H1 (cell line): ENCODE results near the gene TRIM10. TPM values are rescaled to one million over a fixed set of nuclear protein-coding genes. Genes with fewer than 3 reads are reported as not detected.

Experiments
- BRCA1 ChIP-seq: IDR thresholded peaks from 2 replicates; pipeline ENCODE4 v1.6.1; 2012; ENCODE audit warnings: low read depth, low read length, improper control_type of control experiment
- EGR1 ChIP-seq: IDR thresholded peaks from 2 replicates; pipeline ENCODE4 v1.6.1; 2011; ENCODE audit warnings: low read depth, low read length, borderline replicate concordance
- RNF2 ChIP-seq: fragments of 200-900, 300-1000 bp; sonication (generic); IDR thresholded peaks from 2 replicates; pipeline ENCODE4 v1.7.1; 2016; ENCODE audit warnings: borderline replicate concordance, low read depth, mild to moderate bottlenecking, antibody characterized with exemption, low read length; ENCODE audit not compliant: poor library complexity, severe bottlenecking; ENCODE audit errors: missing control alignments
- polyA plus RNA-seq, 7 experiments: library from polyadenylated mRNA; depleted of rRNA in 3 of 7; stranded (reverse) in 5 of 7; unstranded in 2 of 7; fragments of >200 nt in 5 of 7; fragments of 200-250 nt in 2 of 7; gene quantifications; 1 replicate in 5 of 7; 2 replicates in 1 of 7; 4 replicates in 1 of 7; pipeline versions ENCODE4 v1.2.1 to v1.2.3, GENCODE V29; 2011 to 2013; ENCODE audit warnings: missing spikeins in 2 of 7, mixed read lengths in 2 of 7
- total RNA-seq: library from RNA; stranded (reverse); fragmentation: NEBNext Ultra II Directional; extraction: Animal tissue kit (Norgen Biotek cat#: 25700); gene quantifications from 2 replicates; pipeline ENCODE4 v1.2.1, GENCODE V29; 2021
- TF ChIP-seq, protein P1 (sequence below): fragments of 300-600 bp; sonication (generic); IDR thresholded peaks from 2 replicates; pipeline ENCODE4 v1.7.1; 2012; ENCODE audit warnings: low read length, moderate library complexity, mild to moderate bottlenecking, inconsistent platforms; ENCODE audit not compliant: insufficient replicate concordance

The TRIM10 gene
- total and polyA plus RNA-seq, 2 of the 8 experiments (the other 6 are each of a cell fraction or from before 2014, with no cell fraction given) = 0.06 TPM; not detected in 1

DNA sequence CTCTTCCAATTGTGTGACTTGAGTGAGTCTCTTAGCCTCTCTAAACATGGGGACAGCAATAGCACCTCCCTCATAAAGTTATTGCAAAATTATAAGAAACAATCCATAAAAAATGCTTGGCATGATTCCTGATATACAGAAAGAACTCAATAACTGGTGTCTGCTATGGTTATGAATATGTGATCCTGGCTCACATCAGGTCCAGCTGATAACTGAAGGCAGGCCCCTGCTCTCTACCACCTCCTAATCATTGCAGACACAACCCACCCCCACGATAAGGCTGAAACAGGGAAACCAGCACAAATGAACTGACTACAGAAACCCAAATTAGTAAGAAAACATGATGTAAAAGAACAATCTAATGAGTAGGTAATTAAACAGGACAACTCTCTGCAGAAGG lies 7.7 kb upstream of the TRIM10 start (continued):
- TF ChIP-seq BRCA1 (no peak), EGR1 (no peak), RNF2 (no peak)
- TF ChIP-seq, protein P1, sequence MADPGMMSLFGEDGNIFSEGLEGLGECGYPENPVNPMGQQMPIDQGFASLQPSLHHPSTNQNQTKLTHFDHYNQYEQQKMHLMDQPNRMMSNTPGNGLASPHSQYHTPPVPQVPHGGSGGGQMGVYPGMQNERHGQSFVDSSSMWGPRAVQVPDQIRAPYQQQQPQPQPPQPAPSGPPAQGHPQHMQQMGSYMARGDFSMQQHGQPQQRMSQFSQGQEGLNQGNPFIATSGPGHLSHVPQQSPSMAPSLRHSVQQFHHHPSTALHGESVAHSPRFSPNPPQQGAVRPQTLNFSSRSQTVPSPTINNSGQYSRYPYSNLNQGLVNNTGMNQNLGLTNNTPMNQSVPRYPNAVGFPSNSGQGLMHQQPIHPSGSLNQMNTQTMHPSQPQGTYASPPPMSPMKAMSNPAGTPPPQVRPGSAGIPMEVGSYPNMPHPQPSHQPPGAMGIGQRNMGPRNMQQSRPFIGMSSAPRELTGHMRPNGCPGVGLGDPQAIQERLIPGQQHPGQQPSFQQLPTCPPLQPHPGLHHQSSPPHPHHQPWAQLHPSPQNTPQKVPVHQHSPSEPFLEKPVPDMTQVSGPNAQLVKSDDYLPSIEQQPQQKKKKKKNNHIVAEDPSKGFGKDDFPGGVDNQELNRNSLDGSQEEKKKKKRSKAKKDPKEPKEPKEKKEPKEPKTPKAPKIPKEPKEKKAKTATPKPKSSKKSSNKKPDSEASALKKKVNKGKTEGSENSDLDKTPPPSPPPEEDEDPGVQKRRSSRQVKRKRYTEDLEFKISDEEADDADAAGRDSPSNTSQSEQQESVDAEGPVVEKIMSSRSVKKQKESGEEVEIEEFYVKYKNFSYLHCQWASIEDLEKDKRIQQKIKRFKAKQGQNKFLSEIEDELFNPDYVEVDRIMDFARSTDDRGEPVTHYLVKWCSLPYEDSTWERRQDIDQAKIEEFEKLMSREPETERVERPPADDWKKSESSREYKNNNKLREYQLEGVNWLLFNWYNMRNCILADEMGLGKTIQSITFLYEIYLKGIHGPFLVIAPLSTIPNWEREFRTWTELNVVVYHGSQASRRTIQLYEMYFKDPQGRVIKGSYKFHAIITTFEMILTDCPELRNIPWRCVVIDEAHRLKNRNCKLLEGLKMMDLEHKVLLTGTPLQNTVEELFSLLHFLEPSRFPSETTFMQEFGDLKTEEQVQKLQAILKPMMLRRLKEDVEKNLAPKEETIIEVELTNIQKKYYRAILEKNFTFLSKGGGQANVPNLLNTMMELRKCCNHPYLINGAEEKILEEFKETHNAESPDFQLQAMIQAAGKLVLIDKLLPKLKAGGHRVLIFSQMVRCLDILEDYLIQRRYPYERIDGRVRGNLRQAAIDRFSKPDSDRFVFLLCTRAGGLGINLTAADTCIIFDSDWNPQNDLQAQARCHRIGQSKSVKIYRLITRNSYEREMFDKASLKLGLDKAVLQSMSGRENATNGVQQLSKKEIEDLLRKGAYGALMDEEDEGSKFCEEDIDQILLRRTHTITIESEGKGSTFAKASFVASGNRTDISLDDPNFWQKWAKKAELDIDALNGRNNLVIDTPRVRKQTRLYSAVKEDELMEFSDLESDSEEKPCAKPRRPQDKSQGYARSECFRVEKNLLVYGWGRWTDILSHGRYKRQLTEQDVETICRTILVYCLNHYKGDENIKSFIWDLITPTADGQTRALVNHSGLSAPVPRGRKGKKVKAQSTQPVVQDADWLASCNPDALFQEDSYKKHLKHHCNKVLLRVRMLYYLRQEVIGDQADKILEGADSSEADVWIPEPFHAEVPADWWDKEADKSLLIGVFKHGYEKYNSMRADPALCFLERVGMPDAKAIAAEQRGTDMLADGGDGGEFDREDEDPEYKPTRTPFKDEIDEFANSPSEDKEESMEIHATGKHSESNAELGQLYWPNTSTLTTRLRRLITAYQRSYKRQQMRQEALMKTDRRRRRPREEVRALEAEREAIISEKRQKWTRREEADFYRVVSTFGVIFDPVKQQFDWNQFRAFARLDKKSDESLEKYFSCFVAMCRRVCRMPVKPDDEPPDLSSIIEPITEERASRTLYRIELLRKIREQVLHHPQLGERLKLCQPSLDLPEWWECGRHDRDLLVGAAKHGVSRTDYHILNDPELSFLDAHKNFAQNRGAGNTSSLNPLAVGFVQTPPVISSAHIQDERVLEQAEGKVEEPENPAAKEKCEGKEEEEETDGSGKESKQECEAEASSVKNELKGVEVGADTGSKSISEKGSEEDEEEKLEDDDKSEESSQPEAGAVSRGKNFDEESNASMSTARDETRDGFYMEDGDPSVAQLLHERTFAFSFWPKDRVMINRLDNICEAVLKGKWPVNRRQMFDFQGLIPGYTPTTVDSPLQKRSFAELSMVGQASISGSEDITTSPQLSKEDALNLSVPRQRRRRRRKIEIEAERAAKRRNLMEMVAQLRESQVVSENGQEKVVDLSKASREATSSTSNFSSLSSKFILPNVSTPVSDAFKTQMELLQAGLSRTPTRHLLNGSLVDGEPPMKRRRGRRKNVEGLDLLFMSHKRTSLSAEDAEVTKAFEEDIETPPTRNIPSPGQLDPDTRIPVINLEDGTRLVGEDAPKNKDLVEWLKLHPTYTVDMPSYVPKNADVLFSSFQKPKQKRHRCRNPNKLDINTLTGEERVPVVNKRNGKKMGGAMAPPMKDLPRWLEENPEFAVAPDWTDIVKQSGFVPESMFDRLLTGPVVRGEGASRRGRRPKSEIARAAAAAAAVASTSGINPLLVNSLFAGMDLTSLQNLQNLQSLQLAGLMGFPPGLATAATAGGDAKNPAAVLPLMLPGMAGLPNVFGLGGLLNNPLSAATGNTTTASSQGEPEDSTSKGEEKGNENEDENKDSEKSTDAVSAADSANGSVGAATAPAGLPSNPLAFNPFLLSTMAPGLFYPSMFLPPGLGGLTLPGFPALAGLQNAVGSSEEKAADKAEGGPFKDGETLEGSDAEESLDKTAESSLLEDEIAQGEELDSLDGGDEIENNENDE = no peak
